H1 (cell line): ENCODE measurements around the gene TUBGCP5. TPM values are rescaled to one million over a fixed set of nuclear protein-coding genes. Genes with fewer than 3 reads are reported as not detected.

Experiments
- CTCF ChIA-PET: fragments of 300-600 bp; sonication (Branson Sonifier 250); formaldehyde crosslinking; loops from one replicate; lab custom pipeline; 2021; ENCODE audit not compliant: partially characterized antibody; lab: Charles Lee
- POLR2A ChIA-PET: fragments of 300-600 bp; sonication (Branson Sonifier 250); formaldehyde crosslinking; loops from one replicate; lab custom pipeline; 2021; ENCODE audit warnings: inconsistent platforms; ENCODE audit not compliant: partially characterized antibody; lab: Charles Lee
- DNase-seq, 2 experiments: peaks; one replicate each; pipeline versions ENCODE4 v3.0.0 to v3.0.0-alpha.2; 2010 to 2022; ENCODE audit warnings: low spot score in 2 of 2, low read depth in 1 of 2, mixed read lengths in 1 of 2
- FAIRE-seq: peaks from 2 replicates; lab custom pipeline; 2011; peaks lifted over from hg19 to GRCh38; lab: Jason Lieb, UNC
- H2AFZ ChIP-seq: 2 replicates; pipeline ENCODE4 v1.8.1; 2012; ENCODE audit warnings: low read length, inconsistent platforms
- H2AK5ac ChIP-seq: 2 replicates; pipeline ENCODE4 v1.6.1; 2013; ENCODE audit warnings: low read depth, low read length
- H2BK120ac ChIP-seq: replicated peaks from 2 replicates; pipeline ENCODE3; 2013; ENCODE audit warnings: low read depth, low read length, inconsistent platforms
- H2BK12ac ChIP-seq: 2 replicates; pipeline ENCODE4 v1.6.1; 2013; ENCODE audit warnings: low read depth, low read length
- H2BK15ac ChIP-seq: 2 replicates; pipeline ENCODE4 v1.6.1; 2013; ENCODE audit warnings: low read length
- H2BK20ac ChIP-seq: 2 replicates; pipeline ENCODE4 v1.6.1; 2013; ENCODE audit warnings: low read length
- H2BK5ac ChIP-seq: 2 replicates; pipeline ENCODE4 v1.6.1; 2013; ENCODE audit warnings: low read depth, low read length
- H3K14ac ChIP-seq: 2 replicates; pipeline ENCODE4 v1.6.1; 2013; ENCODE audit warnings: inconsistent platforms; ENCODE audit not compliant: insufficient read length
- H3K18ac ChIP-seq: 2 replicates; pipeline ENCODE4 v1.6.1; 2013; ENCODE audit warnings: low read length; ENCODE audit errors: extremely low read depth
- H3K23ac ChIP-seq: 2 replicates; pipeline ENCODE4 v1.6.1; 2013; ENCODE audit warnings: inconsistent platforms; ENCODE audit not compliant: insufficient read length
- H3K23me2 ChIP-seq: 2 replicates; pipeline ENCODE4 v1.6.1; 2013; ENCODE audit warnings: low read depth, low read length
- H3K27ac ChIP-seq: 2 replicates; pipeline ENCODE4 v1.6.1; 2011; ENCODE audit warnings: low read depth, low read length, inconsistent platforms
- H3K27me3 ChIP-seq, 4 experiments: replicated peaks in 1 of 4; 1 replicate in 1 of 4; 2 replicates in 3 of 4; pipeline versions ENCODE4 v1.6.1 to v1.8.1; 2011 to 2013; ENCODE audit warnings: low read length in 3 of 4, mild to moderate bottlenecking in 3 of 4, inconsistent platforms in 2 of 4, mixed read lengths in 2 of 4, moderate library complexity in 1 of 4; ENCODE audit not compliant: control insufficient read depth in 3 of 4, insufficient read depth in 3 of 4; ENCODE audit errors: extremely low read depth in 1 of 4
- H3K36me3 ChIP-seq, 4 experiments: 2 replicates each; pipeline versions ENCODE4 v1.6.1 to v1.8.1; 2011 to 2013; ENCODE audit warnings: mild to moderate bottlenecking in 4 of 4, low read length in 3 of 4, moderate library complexity in 2 of 4, control low read depth in 1 of 4, inconsistent platforms in 1 of 4; ENCODE audit not compliant: insufficient read depth in 4 of 4, control insufficient read depth in 2 of 4
- H3K4ac ChIP-seq: replicated peaks from 2 replicates; pipeline ENCODE3; 2013; ENCODE audit warnings: low read length, low read depth, mixed read lengths, inconsistent platforms; ENCODE audit not compliant: insufficient read length
- H3K4me1 ChIP-seq, 4 experiments: replicated peaks in 1 of 4; 1 replicate in 1 of 4; 2 replicates in 3 of 4; pipeline versions ENCODE4 v1.6.1 to v1.8.1; 2011 to 2013; ENCODE audit warnings: low read length in 3 of 4, inconsistent platforms in 2 of 4, mixed read lengths in 1 of 4; ENCODE audit not compliant: insufficient read depth in 4 of 4, control insufficient read depth in 3 of 4
- H3K4me2 ChIP-seq, 2 experiments: 2 replicates each; pipeline versions ENCODE4 v1.6.1 to v1.8.1; 2011 to 2013; ENCODE audit warnings: low read depth in 2 of 2, low read length in 2 of 2, control low read depth in 1 of 2, inconsistent platforms in 1 of 2, mild to moderate bottlenecking in 1 of 2; ENCODE audit not compliant: insufficient read depth in 1 of 2
- H3K4me3 ChIP-seq, 4 experiments: fragments of 200-600, 300-600 bp in 1 of 4; sonication (generic), shearing (Covaris generic), sonication (Bioruptor Twin) in 1 of 4; 2 replicates each; pipeline versions ENCODE4 v1.5.1 to v1.8.1; 2011 to 2016; ENCODE audit warnings: low read length in 4 of 4, low read depth in 3 of 4, control low read depth in 2 of 4, inconsistent platforms in 2 of 4, mild to moderate bottlenecking in 2 of 4, mixed read lengths in 1 of 4, moderate library complexity in 1 of 4; ENCODE audit not compliant: insufficient read depth in 2 of 4; ENCODE audit errors: extremely low read depth in 1 of 4
- H3K56ac ChIP-seq: replicated peaks from 2 replicates; pipeline ENCODE3; 2013; ENCODE audit warnings: low read depth, mild to moderate bottlenecking, mixed read lengths, low read length, inconsistent platforms; ENCODE audit not compliant: insufficient read length
- H3K79me1 ChIP-seq: 2 replicates; pipeline ENCODE4 v1.6.1; 2013; ENCODE audit warnings: low read depth, low read length, control low read depth
- H3K79me2 ChIP-seq, 2 experiments: 2 replicates each; pipeline versions ENCODE4 v1.6.1 to v1.8.1; 2012 to 2013; ENCODE audit warnings: low read length in 2 of 2, mild to moderate bottlenecking in 2 of 2, inconsistent platforms in 1 of 2; ENCODE audit not compliant: insufficient read depth in 2 of 2, control insufficient read depth in 1 of 2
- H3K9ac ChIP-seq, 4 experiments: replicated peaks in 1 of 4; 1 replicate in 1 of 4; 2 replicates in 3 of 4; pipeline versions ENCODE4 v1.6.1 to v1.8.1; 2011 to 2013; ENCODE audit warnings: low read depth in 3 of 4, low read length in 3 of 4, control low read depth in 2 of 4, mild to moderate bottlenecking in 2 of 4, moderate library complexity in 2 of 4, inconsistent platforms in 1 of 4; ENCODE audit errors: extremely low read depth in 1 of 4
- H3K9me3 ChIP-seq, 2 experiments: 2 replicates each; pipeline versions ENCODE4 v1.6.1 to v1.8.1; 2012 to 2013; ENCODE audit warnings: mild to moderate bottlenecking in 2 of 2, moderate library complexity in 2 of 2, control low read depth in 1 of 2, inconsistent platforms in 1 of 2, low read depth in 1 of 2, low read length in 1 of 2, mixed read lengths in 1 of 2; ENCODE audit not compliant: insufficient read depth in 2 of 2
- H4K20me1 ChIP-seq, 2 experiments: replicated peaks in 1 of 2; 2 replicates each; pipeline versions ENCODE3 to v1.8.1; 2011 to 2013; ENCODE audit warnings: inconsistent platforms in 2 of 2, low read length in 2 of 2, mild to moderate bottlenecking in 1 of 2; ENCODE audit not compliant: insufficient read depth in 2 of 2, control insufficient read depth in 1 of 2
- H4K5ac ChIP-seq: 2 replicates; pipeline ENCODE4 v1.6.1; 2013; ENCODE audit warnings: low read length, low read depth, mixed read lengths, inconsistent platforms; ENCODE audit not compliant: insufficient read length
- H4K8ac ChIP-seq: 2 replicates; pipeline ENCODE4 v1.8.0; 2013; ENCODE audit warnings: mild to moderate bottlenecking, moderate library complexity, low read length, inconsistent platforms; ENCODE audit not compliant: insufficient read depth; ENCODE audit errors: extremely low read depth
- H4K91ac ChIP-seq: replicated peaks from 2 replicates; pipeline ENCODE3; 2013; ENCODE audit warnings: low read length, mixed read lengths, inconsistent platforms; ENCODE audit not compliant: insufficient read length
- CHD1 ChIP-seq: IDR thresholded peaks from 2 replicates; pipeline ENCODE4 v1.6.1; 2012; ENCODE audit warnings: low read depth, low read length, improper control_type of control experiment
- HDAC6 ChIP-seq: IDR thresholded peaks from one replicate; pipeline ENCODE4 v1.7.1; 2012; ENCODE audit warnings: low read depth, mild to moderate bottlenecking, inconsistent platforms, low read length, moderate library complexity
- NANOG ChIP-seq: IDR thresholded peaks from 2 replicates; pipeline ENCODE4 v1.6.1; 2011; ENCODE audit warnings: low read length, low read depth, mild to moderate bottlenecking, inconsistent platforms; ENCODE audit not compliant: insufficient read depth, poor library complexity, severe bottlenecking
- SP2 ChIP-seq: IDR thresholded peaks from 2 replicates; pipeline ENCODE4 v1.6.1; 2012; ENCODE audit warnings: mild to moderate bottlenecking, low read length, inconsistent platforms
- ZNF274 ChIP-seq: IDR thresholded peaks from 2 replicates; pipeline ENCODE4 v1.7.0; 2012; ENCODE audit warnings: low read length, borderline replicate concordance; ENCODE audit errors: extremely low read depth
- WGBS, 2 experiments: shearing (Covaris generic) in 1 of 2; methylation state at CpG; one replicate each; pipeline versions ENCODE4 v1.1.6 to v1.1.7; 2013 to 2015; ENCODE audit warnings: low lambda C conversion rate in 2 of 2, mixed read lengths in 2 of 2, inconsistent platforms in 1 of 2, low coverage in 1 of 2, missing lambda C conversion rate in 1 of 2; ENCODE audit not compliant: insufficient replicate concordance in 2 of 2, insufficient coverage in 1 of 2, insufficient read length in 1 of 2; ENCODE audit errors: extremely low coverage in 1 of 2, missing lambda C conversion rate in 1 of 2; 5-methylcytosine and 5-hydroxymethylcytosine counted together
- polyA plus RNA-seq, 7 experiments: library from polyadenylated mRNA; depleted of rRNA in 3 of 7; stranded (reverse) in 5 of 7; unstranded in 2 of 7; fragments of >200 nt in 5 of 7; fragments of 200-250 nt in 2 of 7; gene quantifications; 1 replicate in 5 of 7; 2 replicates in 1 of 7; 4 replicates in 1 of 7; pipeline versions ENCODE4 v1.2.1 to v1.2.3, GENCODE V29; 2011 to 2013; ENCODE audit warnings: missing spikeins in 2 of 7, mixed read lengths in 2 of 7
- total RNA-seq: library from RNA; stranded (reverse); fragmentation: NEBNext Ultra II Directional; extraction: Animal tissue kit (Norgen Biotek cat#: 25700); gene quantifications from 2 replicates; pipeline ENCODE4 v1.2.1, GENCODE V29; 2021

Gene TUBGCP5
- total and polyA plus RNA-seq, 2 of the 8 experiments (the other 6 are each of a cell fraction or from before 2014, with no cell fraction given), result 6.3 to 12.5 TPM

- peaks cover 3 to 10% (median 6%) of the 10 kb centered on the region in 4 experiments; a peak in 6 of 7 replicates for H3K4me1 ChIP-seq
- TF ChIP-seq SP2 (no peak), HDAC6 (no peak), CHD1 (no peak), ZNF274 (no peak), NANOG (no peak)
- TF ChIP-seq, all 59 proteins: peak for 0
- Histone ChIP-seq H2BK20ac (no peak overlapping the region), H3K56ac (no peak overlapping the region), H3K23me2 (no peaks in the 10 kb centered on the region), H4K5ac (no peak overlapping the region), H3K79me2 (peaks cover 0 to 15% of the 10 kb centered on the region in 2 experiments; a peak in 2 of 4 replicates), H4K91ac (no peak overlapping the region), H2AFZ (no peak overlapping the region), H3K4ac (no peak overlapping the region), H3K14ac (no peak overlapping the region), H3K9ac (no peak overlapping the region), H4K20me1 (peaks cover 42 to 55% of the 10 kb centered on the region in 2 experiments), H3K4me3 (no peak overlapping the region), H2BK5ac (no peak overlapping the region), H2BK15ac (no peak overlapping the region), H3K23ac (no peak overlapping the region), H3K79me1 (peaks cover 22% of the 10 kb centered on the region), H4K8ac (no peak overlapping the region), H2AK5ac (no peak overlapping the region), H2BK12ac (no peak overlapping the region), H3K4me2 (no peak overlapping the region), H3K27ac (no peak overlapping the region), H3K9me3 (no peaks in the 10 kb centered on the region; a peak in 1 of 4 replicates), H2BK120ac (no peak overlapping the region), H3K18ac (no peak overlapping the region), H3K27me3 (peaks cover 8 to 48% (median 24%) of the 10 kb centered on the region in 4 experiments), H3K36me3 (no peaks in the 10 kb centered on the region)
- DNase-seq (no peak), FAIRE-seq (no peak)
- ChIA-PET CTCF (no interaction called here), POLR2A (no interaction called here)
- WGBS, 2 experiments, result 96% methylated on average over 6 of the region's 6 CpGs; no CpG with 5 or more reads in 1 of the 2 experiments
Observed at GRCh38 chr15:22955544-22956119, 83.7 kb downstream of the TUBGCP5 start.
